22Rv1 (cell line): Measurements from ENCODE around the gene NCDN.

ENCODE experiments used
- CTCF ChIP-seq: fragments of 450-650 bp; IDR thresholded peaks from 2 replicates; pipeline ENCODE4 v1.5.1; 2017; ENCODE audit warnings: mild to moderate bottlenecking
- ZFX ChIP-seq: fragments of 450-650 bp; IDR thresholded peaks from 2 replicates; pipeline ENCODE4 v1.6.1; 2017; ENCODE audit warnings: antibody characterized with exemption, borderline replicate concordance

GRCh38 chr1:35595684-35596083 lies 38.1 kb downstream of the NCDN start:
- TF ChIP-seq CTCF (no peak), ZFX (no peak)
